Stimulated activated CD8-positive, alpha-beta memory T cell treated with anti-CD3 and anti-CD28 coated beads, Interleukin-15, amount 100 ng/mL, for 4 hours (primary cell): ENCODE data around the gene TFF3.

Source experiments
- DNase-seq, 2 donors: peaks; one replicate each; pipeline ENCODE4 v3.0.0-alpha.2; 2020; ENCODE audit warnings: low read depth in 2 of 2

The TFF3 gene

GRCh38 chr21:42320791-42321190 lies 5.6 kb upstream of the TFF3 start:
- no peak for DNase-seq

DNA sequence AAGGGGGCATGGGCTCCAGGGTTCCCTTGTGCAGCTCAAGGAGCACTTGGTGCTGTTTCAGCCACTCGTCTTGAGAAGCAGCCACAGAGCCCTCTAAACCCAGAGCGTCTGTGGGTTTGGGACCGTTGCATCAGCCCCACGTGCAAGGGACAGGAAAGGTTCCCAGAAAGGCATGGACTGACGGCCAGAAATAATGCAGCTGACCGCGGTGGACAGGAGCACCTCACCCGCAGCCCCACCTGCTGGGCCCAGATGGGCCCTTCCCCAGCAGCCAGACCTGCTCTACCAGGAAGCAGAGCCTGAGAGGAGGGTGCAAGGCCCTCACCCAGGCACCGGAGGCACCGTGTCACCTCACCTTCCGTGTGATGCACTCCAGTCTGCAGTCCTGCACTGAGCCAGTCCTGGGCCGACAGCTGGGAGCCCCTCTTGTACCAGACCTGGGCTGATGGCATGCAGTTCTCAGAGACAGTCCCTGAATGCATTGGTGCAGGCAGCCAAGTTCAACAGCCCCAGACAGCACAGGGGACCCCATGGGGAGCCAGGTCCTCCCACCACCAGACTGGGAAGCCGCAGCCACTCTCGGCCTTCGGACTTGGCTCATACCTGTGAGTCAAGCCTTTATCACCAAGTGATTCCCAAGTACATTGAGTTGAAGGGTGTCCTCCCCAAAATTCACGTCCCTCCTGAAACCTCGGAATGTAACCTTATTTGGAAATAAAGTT lies 4.8 kb upstream of the TFF3 start:
- no peak for DNase-seq

DNA sequence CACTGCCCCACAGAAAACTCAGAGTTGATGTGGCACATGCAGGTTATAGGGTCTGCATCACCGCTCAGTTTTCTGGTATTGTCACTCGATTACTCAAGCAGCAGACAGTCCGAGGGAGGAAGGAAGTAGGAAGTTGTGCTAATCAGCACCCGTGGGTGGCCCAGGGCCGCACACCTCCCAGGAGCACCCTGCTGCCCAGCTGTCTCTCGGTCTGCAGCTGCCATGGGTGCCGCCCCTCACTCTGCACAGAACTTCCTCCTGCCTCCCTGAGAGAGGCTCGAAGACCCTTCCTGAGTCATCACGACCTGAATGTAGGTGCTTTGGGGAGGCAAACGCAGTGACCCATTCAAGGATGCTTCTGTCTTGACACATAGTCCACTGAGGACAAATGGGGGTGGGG lies 4.2 kb upstream of the TFF3 start:
- no peak for DNase-seq

DNA sequence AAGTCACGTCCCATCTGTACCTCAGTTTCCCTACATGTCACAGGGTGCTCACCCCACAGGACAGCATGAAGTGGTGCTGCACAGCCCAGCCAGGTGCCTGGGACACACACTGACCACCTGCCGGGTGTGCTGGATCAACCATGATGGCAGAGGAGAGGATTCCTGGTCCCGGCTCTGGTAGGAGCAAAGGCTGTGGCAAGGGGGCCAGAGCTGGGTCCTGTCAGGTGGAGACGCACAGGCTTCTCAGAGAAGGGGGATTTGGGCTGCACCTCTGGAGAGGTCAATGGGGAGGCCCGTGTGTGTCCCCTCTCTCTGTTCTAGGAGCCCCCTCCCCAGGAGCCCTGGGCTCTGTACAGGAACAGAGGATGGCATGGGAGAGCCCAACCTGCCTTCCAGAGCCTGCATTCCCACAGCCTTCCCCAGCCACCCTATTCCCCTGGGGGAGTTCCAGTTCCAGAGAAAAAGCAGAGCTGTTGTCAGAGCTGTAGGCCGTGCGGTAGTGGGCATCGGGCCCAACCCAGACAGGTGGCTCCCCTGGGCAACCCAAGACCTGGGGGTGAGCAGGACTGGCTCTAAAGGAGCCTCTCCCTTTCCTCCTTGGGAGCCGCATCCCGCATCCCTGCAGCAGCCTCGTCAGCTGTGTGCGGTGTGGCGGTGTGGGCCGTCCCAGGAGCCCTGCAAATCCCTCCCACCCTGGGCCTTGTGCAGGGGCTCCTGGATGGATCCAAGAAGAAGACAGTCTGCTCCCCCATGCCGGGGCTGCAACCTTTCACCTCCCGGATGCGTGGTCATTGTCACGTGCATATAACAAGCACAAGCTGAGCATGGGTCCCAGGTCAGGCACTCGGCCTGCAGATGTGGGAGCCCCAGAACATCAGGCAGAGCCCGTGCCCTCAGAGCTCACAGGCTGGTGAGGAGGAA lies 2.9 kb upstream of the TFF3 start:
- DNase-seq, result no peak

- no peak for DNase-seq
Observed at GRCh38 chr21:42317341-42317741, 2.1 kb upstream of the TFF3 start.

- no peak for DNase-seq
Observed at GRCh38 chr21:42316891-42317290, 1.7 kb upstream of the TFF3 start.

- no peak for DNase-seq
Observed at GRCh38 chr21:42314616-42315295, 453 bp downstream of the TFF3 start.

DNA sequence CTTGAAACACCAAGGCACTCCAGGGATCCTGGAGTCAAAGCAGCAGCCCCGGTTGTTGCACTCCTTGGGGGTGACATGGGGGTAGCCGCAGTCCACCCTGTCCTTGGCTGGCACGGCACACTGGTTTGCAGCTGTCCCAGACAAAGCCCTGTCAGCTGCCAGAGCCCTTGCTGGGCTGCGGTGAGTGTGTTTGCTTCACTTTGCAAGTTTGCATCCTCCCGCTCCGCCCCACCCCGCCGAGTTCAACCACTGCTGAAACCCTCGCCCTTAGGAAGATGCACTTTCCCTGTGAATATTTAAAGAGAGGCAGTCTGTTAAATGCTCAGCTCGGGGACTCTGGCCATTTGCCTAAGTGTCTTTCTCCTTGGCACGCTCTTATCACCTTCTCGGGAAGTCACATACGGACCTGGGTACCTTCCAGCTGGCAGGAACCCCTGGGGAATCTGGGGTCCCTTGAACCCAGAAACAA lies 1.7 kb downstream of the TFF3 start:
- no peak for DNase-seq

- no peak for DNase-seq
Observed at GRCh38 chr21:42312626-42313104, 2.5 kb downstream of the TFF3 start.

GRCh38 chr21:42311816-42312625 lies 3.2 kb downstream of the TFF3 start:
- DNase-seq, result no peak

DNA sequence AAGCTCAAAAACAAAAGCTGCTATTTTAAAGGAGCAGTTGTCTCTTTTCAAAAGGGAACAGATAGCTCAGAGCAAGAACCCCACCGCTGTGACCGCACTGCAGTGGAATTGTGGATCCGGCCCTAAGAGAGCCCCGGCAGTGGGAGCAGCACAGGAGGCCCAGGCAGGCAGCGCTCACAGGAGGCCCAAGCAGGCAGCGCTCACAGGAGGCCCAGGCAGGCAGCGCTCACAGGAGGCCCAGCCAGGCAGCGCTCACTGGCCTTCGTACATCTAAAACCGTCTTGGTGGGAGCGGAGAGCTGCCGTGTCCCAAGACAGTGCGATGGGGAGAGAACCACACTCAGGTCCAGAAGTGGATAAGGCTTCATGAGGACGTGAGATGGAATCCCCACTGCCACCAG lies 4.0 kb downstream of the TFF3 start:
- no peak for DNase-seq

- DNase-seq, result no peak
Observed at GRCh38 chr21:42310411-42311001, 4.7 kb downstream of the TFF3 start.

GRCh38 chr21:42309753-42310213 lies 5.4 kb downstream of the TFF3 start:
- DNase-seq, result peak; percentile 23 to 38

- DNase-seq, result no peak
Observed at GRCh38 chr21:42308914-42309752, 6.1 kb downstream of the TFF3 start.

DNA sequence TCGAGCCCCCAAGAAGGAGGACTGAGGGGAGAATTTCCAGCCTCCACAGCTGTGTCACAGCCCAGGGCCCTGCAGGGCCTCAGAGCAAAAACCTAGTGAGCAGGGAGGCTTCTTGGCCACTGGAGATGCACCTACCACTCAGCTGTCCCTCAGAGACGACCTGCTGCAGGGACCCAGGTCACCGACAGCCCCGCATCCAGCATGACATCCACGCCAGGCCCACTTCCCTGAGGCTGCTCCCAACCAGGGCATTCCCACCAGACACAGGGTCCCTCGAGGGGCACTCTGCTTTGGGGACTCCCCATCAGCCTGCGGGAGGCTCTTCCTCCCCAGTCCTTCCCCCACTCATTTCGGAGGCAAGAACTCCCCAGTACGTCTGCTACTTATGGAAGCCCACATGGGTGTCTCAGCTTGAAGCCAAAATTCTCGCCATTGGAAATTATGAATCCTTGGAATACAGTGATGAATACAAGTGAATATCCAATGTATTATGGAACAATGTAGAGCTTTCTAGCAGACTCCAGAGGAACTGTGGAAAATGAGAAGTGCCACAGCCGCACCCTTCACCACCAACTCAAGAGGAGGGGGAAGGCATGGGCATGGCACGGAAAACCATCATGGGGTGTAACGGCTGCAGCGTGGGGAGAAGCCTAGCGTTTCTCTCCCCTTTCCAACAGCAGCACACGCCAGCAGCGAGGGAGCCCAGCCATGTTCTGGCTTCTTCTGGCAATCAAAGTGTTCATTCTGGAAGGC lies 6.9 kb downstream of the TFF3 start:
- no peak for DNase-seq

DNA sequence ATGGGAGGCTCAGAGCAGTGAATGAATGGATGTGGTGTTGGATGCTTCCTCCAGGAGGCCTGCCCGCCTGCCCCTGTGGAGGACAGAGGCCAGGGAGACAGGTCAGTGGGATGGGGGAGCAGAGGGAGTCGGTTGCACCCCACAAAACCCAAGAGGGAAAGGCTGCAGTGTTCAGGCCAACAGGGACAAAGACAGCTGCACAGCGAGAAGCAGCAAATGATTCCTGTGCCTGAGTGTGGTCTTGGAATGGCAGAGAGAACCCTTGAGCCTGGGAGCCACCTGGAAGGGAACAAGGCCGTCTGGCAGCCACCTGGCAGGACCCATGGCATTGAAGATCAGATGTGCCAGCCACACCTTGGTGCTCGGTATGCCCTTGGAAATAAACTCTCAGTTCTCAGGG lies 8.1 kb downstream of the TFF3 start:
- DNase-seq, result no peak

DNA sequence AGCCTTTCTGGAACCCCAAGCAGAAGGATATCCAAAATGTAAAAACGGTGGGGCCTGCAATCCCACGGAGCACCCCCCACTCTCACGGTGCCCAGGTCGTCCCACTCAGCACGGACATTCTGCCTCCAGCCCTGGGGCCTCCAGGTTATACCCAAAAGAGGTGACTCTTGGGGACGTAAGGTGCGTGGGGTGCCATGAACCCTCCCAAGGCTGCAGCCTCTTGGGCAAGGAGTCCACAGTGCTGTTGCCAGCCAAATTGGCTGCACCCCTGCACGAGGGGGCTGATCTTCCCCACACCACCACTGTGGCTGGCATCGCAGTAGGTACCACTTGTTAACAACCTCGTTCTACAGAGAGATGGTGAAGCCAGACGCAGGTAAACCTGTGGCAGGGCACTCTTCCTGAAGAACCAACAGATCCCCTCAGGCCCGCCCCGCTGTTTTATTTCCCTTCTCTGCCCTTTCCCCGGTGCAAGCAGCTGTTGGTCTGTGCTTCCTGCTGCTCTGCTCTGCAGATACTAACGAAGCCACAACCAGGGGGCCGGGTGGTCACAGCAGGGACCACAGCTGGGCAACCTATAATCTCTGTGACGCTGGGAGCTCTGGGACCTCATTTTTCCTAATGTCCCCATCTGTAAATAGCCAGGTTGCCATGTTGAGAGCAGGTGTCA lies 8.7 kb downstream of the TFF3 start:
- DNase-seq, result no peak

- DNase-seq, result no peak
Observed at GRCh38 chr21:42305707-42306147, 9.5 kb downstream of the TFF3 start.
